C4-2B (cell line): ENCODE measurements around the gene OLFML2B.

Experiments
- CTCF ChIP-seq: fragments of 450-650 bp; conservative IDR thresholded peaks from 2 replicates; pipeline ENCODE4 v1.5.1; 2017; ENCODE audit warnings: mild to moderate bottlenecking
- ZFX ChIP-seq: fragments of 450-650 bp; IDR thresholded peaks from 2 replicates; pipeline ENCODE4 v1.6.1; 2017

- TF ChIP-seq CTCF (no peak), ZFX (no peak)
Measured at GRCh38 chr1:161983725-161984124, 39.9 kb downstream of the OLFML2B start.
